ENCODE measurements around the gene SIRT2. TPM values are rescaled to one million over a fixed set of nuclear protein-coding genes. Genes with fewer than 3 reads are reported as not detected.

The SIRT2 gene
- total and polyA plus RNA-seq, 3 experiments from 2014 or later, result 33.6 to 51.2 (median 36.5) TPM

- no peaks in the 10 kb centered on the region for H3K9me3 ChIP-seq (ENCODE audit: low read length)
- H3K36me3 ChIP-seq (ENCODE audit: insufficient read depth, low read length), result peaks cover 74% of the 10 kb centered on the region
- ChIA-PET CTCF (no interaction called here), POLR2A (interaction anchor here (0.6 to 0.7 kb wide), 3 partner anchors 8 to 104 kb away, joined by 3 to 5 read pairs (median 3); no protein-coding TSS in a partner anchor)
- H3K27ac Mint-ChIP-seq, result peak overlapping the region in 6 of 8 donors; percentile 17 to 95 (median 75)
- peaks cover 0 to 10% of the 10 kb centered on the region in 2 donors for H3K27me3 Mint-ChIP-seq
- peaks cover 29 to 91% (median 30%) of the 10 kb centered on the region in 3 donors for H3K36me3 Mint-ChIP-seq
- H3K4me3 ChIP-seq (ENCODE audit: low read length), result no peak overlapping the region
- H3K27me3 ChIP-seq (ENCODE audit: insufficient read depth, low read length, poor library complexity, severe bottlenecking), result no peaks in the 10 kb centered on the region
- DNase-seq, result no peak
- peaks cover 0 to 4% (median 2%) of the 10 kb centered on the region in 5 donors for H3K9me3 Mint-ChIP-seq
- H3K4me1 Mint-ChIP-seq, result peaks cover 36 to 52% (median 37%) of the 10 kb centered on the region in 3 donors
- peaks cover 38% of the 10 kb centered on the region for H3K4me1 ChIP-seq (ENCODE audit: insufficient read depth, low read length)
- no peak overlapping the region for H3K27ac ChIP-seq (ENCODE audit: low read depth, low read length)
- peak overlapping the region in 1 of 7 donors; percentile 38 for H3K4me3 Mint-ChIP-seq
These were observed 60.2 kb downstream of the SIRT2 start for GRCh38 chr19:38838986-38839761.

GRCh38 chr19:38838208-38838985 lies 61.0 kb downstream of the SIRT2 start:
- no peak for DNase-seq
- Mint-ChIP-seq H3K27me3 (peaks cover 0 to 10% of the 10 kb centered on the region in 2 donors), H3K4me3 (no peak overlapping the region), H3K4me1 (peaks cover 28 to 47% (median 29%) of the 10 kb centered on the region in 3 donors), H3K9me3 (peaks cover 0 to 4% (median 2%) of the 10 kb centered on the region in 5 donors), H3K27ac (peak overlapping the region in 4 of 8 donors; percentile 17 to 95 (median 82)), H3K36me3 (peaks cover 23 to 83% (median 25%) of the 10 kb centered on the region in 3 donors)
- ChIA-PET POLR2A (no interaction called here), CTCF (interaction anchor here (1.3 kb wide), 1 partner anchor 48 kb away, joined by 3 read pairs; no protein-coding TSS in a partner anchor)
- Histone ChIP-seq H3K36me3 (ENCODE audit: insufficient read depth, low read length) (peaks cover 66% of the 10 kb centered on the region), H3K27ac (ENCODE audit: low read depth, low read length) (no peak overlapping the region), H3K4me3 (ENCODE audit: low read length) (no peak overlapping the region), H3K9me3 (ENCODE audit: low read length) (no peaks in the 10 kb centered on the region), H3K4me1 (ENCODE audit: insufficient read depth, low read length) (peaks cover 30% of the 10 kb centered on the region), H3K27me3 (ENCODE audit: insufficient read depth, low read length, poor library complexity, severe bottlenecking) (no peaks in the 10 kb centered on the region)

GRCh38 chr19:38837656-38838121 lies 61.7 kb downstream of the SIRT2 start:
- H3K36me3 ChIP-seq (ENCODE audit: insufficient read depth, low read length), result peaks cover 59% of the 10 kb centered on the region
- peaks cover 23% of the 10 kb centered on the region for H3K4me1 ChIP-seq (ENCODE audit: insufficient read depth, low read length)
- Mint-ChIP-seq H3K27me3 (peaks cover 0 to 10% of the 10 kb centered on the region in 2 donors), H3K27ac (peak overlapping the region in 2 of 8 donors; percentile 80 to 82), H3K4me3 (no peak overlapping the region), H3K9me3 (peaks cover 0 to 4% (median 2%) of the 10 kb centered on the region in 5 donors), H3K4me1 (peaks cover 21 to 43% (median 22%) of the 10 kb centered on the region in 3 donors), H3K36me3 (peaks cover 23 to 76% (median 25%) of the 10 kb centered on the region in 3 donors)
- ChIA-PET POLR2A (interaction anchor here (0.6 kb wide), 1 partner anchor 26 kb away, joined by 6 read pairs; no protein-coding TSS in a partner anchor), CTCF (interaction anchor here (0.8 to 1.3 kb wide), 3 partner anchors 12 to 93 kb away, joined by 3 read pairs; partner anchors contain the start of genes MRPS12 and SARS2)
- no peak for DNase-seq
- H3K27ac ChIP-seq (ENCODE audit: low read depth, low read length), result no peak overlapping the region
- no peaks in the 10 kb centered on the region for H3K27me3 ChIP-seq (ENCODE audit: insufficient read depth, low read length, poor library complexity, severe bottlenecking)
- H3K9me3 ChIP-seq (ENCODE audit: low read length), result no peaks in the 10 kb centered on the region
- no peak overlapping the region for H3K4me3 ChIP-seq (ENCODE audit: low read length)

GRCh38 chr19:38836983-38837626 lies 62.3 kb downstream of the SIRT2 start:
- Histone ChIP-seq H3K4me1 (ENCODE audit: insufficient read depth, low read length) (peaks cover 23% of the 10 kb centered on the region), H3K4me3 (ENCODE audit: low read length) (no peak overlapping the region), H3K27ac (ENCODE audit: low read depth, low read length) (no peak overlapping the region), H3K36me3 (ENCODE audit: insufficient read depth, low read length) (peaks cover 57% of the 10 kb centered on the region), H3K27me3 (ENCODE audit: insufficient read depth, low read length, poor library complexity, severe bottlenecking) (no peaks in the 10 kb centered on the region), H3K9me3 (ENCODE audit: low read length) (no peaks in the 10 kb centered on the region)
- H3K27ac Mint-ChIP-seq, result peak overlapping the region in 2 of 8 donors; percentile 73 to 80
- peaks cover 0 to 2% (median 2%) of the 10 kb centered on the region in 5 donors for H3K9me3 Mint-ChIP-seq
- ChIA-PET POLR2A (interaction anchor here (0.6 kb wide), 1 partner anchor 26 kb away, joined by 6 read pairs; no protein-coding TSS in a partner anchor), CTCF (interaction anchor here (0.8 to 1.3 kb wide), 3 partner anchors 12 to 93 kb away, joined by 3 read pairs; partner anchors contain the start of genes MRPS12 and SARS2)
- peak overlapping the region in 1 of 7 donors; percentile 50 for H3K4me3 Mint-ChIP-seq
- DNase-seq, result peak in 1 of 5 donors; percentile 16
- H3K27me3 Mint-ChIP-seq, result peaks cover 0 to 7% of the 10 kb centered on the region in 2 donors
- H3K4me1 Mint-ChIP-seq, result peaks cover 18 to 41% (median 18%) of the 10 kb centered on the region in 3 donors
- H3K36me3 Mint-ChIP-seq, result peaks cover 17 to 70% (median 20%) of the 10 kb centered on the region in 3 donors

- peak in 1 of 5 donors; percentile 35 for DNase-seq
- ChIA-PET CTCF (interaction anchor here (1.1 to 1.7 kb wide), 2 partner anchors 32 to 94 kb away, joined by 3 to 4 read pairs; partner anchors contain the start of genes MRPS12 and SARS2), POLR2A (no interaction called here)
- peak overlapping the region in 2 of 8 donors; percentile 66 to 73 for H3K27ac Mint-ChIP-seq
- H3K36me3 ChIP-seq (ENCODE audit: insufficient read depth, low read length), result peaks cover 54% of the 10 kb centered on the region
- peaks cover 18 to 40% (median 19%) of the 10 kb centered on the region in 3 donors for H3K4me1 Mint-ChIP-seq
- peak overlapping the region in 1 of 7 donors; percentile 50 for H3K4me3 Mint-ChIP-seq
- H3K27me3 Mint-ChIP-seq, result peaks cover 0 to 2% of the 10 kb centered on the region in 2 donors
- H3K4me1 ChIP-seq (ENCODE audit: insufficient read depth, low read length), result peaks cover 19% of the 10 kb centered on the region
- no peaks in the 10 kb centered on the region for H3K9me3 ChIP-seq (ENCODE audit: low read length)
- no peaks in the 10 kb centered on the region for H3K27me3 ChIP-seq (ENCODE audit: insufficient read depth, low read length, poor library complexity, severe bottlenecking)
- H3K4me3 ChIP-seq (ENCODE audit: low read length), result no peak overlapping the region
- no peak overlapping the region for H3K27ac ChIP-seq (ENCODE audit: low read depth, low read length)
- peaks cover 11 to 66% (median 15%) of the 10 kb centered on the region in 3 donors for H3K36me3 Mint-ChIP-seq
- no peaks in the 10 kb centered on the region for H3K9me3 Mint-ChIP-seq
These were observed 63.0 kb downstream of the SIRT2 start for GRCh38 chr19:38836159-38836982.

- peaks cover 38% of the 10 kb centered on the region for H3K36me3 ChIP-seq (ENCODE audit: insufficient read depth, low read length)
- H3K27ac ChIP-seq (ENCODE audit: low read depth, low read length), result no peak overlapping the region
- Mint-ChIP-seq H3K36me3 (peaks cover 8 to 64% (median 13%) of the 10 kb centered on the region in 3 donors), H3K27ac (peak overlapping the region in 2 of 8 donors; percentile 50 to 58), H3K4me1 (peaks cover 18 to 44% (median 27%) of the 10 kb centered on the region in 3 donors), H3K4me3 (peak overlapping the region in 2 of 7 donors; percentile 43 to 63), H3K9me3 (no peaks in the 10 kb centered on the region), H3K27me3 (peaks cover 0 to 2% of the 10 kb centered on the region in 2 donors)
- no peak for DNase-seq
- no peak overlapping the region for H3K4me3 ChIP-seq (ENCODE audit: low read length)
- H3K9me3 ChIP-seq (ENCODE audit: low read length), result no peaks in the 10 kb centered on the region
- CTCF ChIA-PET, result interaction anchor here (1.7 kb wide), 2 partner anchors 34 to 37 kb away, joined by 4 read pairs; no protein-coding TSS in a partner anchor
- H3K27me3 ChIP-seq (ENCODE audit: insufficient read depth, low read length, poor library complexity, severe bottlenecking), result no peaks in the 10 kb centered on the region
- POLR2A ChIA-PET, result interaction anchor here (0.5 kb wide), 1 partner anchor 21 kb away, joined by 5 read pairs; no protein-coding TSS in a partner anchor
- peaks cover 17% of the 10 kb centered on the region for H3K4me1 ChIP-seq (ENCODE audit: insufficient read depth, low read length)
These were observed 64.8 kb downstream of the SIRT2 start for GRCh38 chr19:38834590-38834989.

Measured in CD8-positive, alpha-beta memory T cell (primary cell).